HG03469 (cell line): ENCODE results near the gene PPP1R14B.
"Not testable (repeated sequence)": the region's sequence is repeated elsewhere in the genome, so short reads cannot be mapped to it uniquely, and the experiment has no call there.

Source experiments
- ATAC-seq: cut with Tn5 transposase; IDR thresholded peaks from one replicate; pipeline ENCODE4 v1.9.1; 2021; ENCODE audit warnings: mild to moderate bottlenecking, moderate library complexity, moderate number of reproducible peaks; ENCODE audit not compliant: unreplicated experiment

The PPP1R14B gene

DNA sequence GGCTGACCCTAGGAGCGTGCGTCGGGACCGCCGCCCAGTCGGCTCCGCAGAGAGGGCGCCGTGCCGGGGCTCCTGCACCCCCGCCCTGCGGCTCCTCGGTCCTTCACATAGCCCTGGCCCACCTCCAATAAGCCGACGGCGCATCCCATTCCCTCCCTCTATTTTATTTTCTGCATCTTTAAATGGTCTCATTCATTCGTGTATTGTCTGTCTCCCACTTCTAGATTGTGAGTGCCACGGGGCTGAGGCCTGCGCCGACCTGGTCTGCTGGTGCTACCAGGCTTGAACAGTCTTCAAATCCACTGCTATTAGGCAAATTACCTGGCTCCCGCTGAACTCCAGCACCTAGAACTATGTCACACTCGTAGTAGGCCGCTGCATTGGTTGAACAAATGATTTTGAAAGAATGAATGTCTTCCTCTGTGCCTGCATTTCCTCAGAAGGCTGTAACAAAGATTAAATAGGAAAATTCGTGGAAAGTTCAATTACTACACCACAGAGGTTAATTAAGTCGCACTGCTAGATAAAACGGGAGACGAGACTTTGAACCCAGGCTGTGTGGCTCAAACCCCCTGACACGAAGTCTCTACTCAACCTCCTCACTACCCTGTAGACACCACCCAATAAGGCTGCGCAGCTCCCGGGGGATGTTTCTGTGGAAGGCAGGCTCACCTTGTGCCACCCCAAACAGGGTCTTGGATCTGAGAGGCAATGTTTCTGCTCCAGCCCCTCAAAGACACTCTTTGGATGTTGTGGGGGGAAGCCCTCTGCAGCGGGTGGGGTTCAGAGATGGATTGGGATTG, 1.2 kb upstream of the PPP1R14B start:
- ATAC-seq = no peak

- not testable (repeated sequence) for ATAC-seq
Observed at GRCh38 chr11:64246621-64246870, 197 bp downstream of the PPP1R14B start.

DNA sequence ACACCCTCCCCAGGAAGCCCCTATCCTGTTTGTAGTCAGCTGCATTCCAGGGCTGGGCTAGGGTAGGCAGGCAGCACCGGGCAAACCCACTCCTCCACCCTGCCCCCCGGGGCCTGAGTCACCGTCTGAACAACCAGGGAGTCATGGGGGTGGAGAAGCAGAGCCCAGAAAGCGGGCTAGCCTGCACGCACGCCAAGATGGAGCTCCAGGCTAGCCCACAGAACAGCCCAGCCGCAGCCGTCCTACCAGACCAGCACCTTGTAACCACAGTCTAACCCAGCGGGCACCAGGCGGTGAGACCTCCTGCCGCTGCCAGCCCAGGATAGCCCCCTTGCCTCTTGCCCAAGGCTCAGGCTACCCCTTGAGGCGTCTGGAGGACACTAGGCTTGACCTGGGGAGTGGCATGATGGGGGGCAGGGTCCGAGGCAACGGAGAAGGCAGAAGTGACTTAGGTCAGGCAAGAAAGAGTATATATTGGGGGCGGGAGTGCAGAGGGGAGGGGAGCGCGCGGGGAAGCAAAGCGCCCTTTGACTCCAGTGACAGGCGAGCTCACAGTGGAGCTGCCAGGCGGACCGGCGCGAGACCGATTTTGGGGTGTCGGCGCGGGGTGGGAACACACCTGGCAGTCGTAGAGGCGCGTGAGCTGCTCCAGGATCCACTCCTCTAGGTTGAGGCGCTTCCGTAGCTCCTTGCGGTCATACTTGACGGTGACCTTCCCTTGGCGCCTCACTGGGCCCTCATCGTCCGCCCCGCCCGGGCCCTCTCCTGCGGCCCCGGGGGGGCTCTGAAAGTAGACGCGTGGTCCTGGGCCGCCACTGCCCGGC, 734 bp downstream of the PPP1R14B start:
- ATAC-seq = no peak

- ATAC-seq = no peak
Observed at GRCh38 chr11:64245401-64245796, 1.3 kb downstream of the PPP1R14B start.

- ATAC-seq = no peak
Observed at GRCh38 chr11:64244966-64245365, 1.8 kb downstream of the PPP1R14B start.

DNA sequence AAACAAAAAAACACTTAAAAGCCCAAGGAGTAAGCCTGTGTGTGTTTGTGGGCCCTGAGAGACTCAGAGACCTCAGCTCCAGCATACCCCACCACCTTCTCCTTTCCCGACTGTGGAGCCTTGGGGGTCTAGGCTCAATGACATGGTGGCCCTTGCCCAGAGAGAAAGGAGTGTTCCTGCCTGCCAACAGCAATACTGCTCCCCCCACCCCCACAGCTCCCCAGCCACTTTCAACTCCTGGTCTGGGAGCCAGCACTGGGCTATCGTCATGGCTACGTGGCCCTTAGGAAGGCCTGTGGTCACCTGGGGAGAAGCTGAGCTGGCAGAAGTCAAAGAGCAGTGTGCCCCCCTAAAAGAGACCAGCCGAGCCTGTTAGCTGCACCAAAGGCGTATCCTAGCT, 2.6 kb downstream of the PPP1R14B start:
- no peak for ATAC-seq

- ATAC-seq = no peak
Observed at GRCh38 chr11:64243236-64243854, 3.4 kb downstream of the PPP1R14B start.

DNA sequence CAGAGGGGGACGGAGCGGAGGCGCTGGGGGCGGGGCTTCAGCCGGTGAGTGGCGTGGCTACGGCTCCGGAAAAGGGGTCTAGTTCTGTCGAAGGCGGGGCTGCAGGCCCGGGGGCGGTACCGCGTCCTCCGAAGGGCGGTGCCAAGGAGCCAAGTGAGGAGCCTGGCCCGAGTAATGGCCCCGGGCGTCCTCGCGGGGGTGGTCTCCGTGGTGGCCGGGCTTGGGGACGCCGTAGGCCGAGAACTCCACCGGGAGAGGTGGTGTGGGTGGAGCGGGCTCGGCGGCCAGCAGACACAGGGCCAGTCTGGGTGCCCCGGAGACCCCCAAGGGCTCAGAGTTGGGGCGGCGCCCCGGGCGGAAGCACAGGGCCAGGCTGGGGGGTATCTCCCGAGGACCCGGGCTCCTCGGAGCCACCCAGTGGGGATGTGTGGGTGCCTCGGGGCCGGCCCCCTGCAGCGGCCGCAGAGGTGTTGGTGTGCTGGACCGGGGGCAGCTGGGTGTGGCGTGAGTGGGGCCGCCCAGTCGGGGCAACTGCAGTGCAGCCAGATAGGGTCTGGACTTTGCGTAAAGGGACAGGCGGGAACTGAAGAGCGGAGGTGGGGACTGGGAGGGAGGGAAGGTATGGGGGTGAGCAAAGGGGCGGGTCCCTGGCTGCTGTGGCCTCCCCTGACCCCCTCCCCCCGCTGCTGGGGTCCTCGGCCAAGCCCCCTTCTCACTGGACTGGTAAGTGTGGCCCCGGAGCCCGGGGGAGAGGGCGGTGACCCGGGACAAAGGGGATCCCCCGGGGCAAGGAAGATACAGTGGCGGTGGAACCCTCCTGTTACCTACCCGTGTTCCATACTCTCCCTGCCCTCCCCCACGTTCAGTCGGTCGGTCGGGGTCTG, 5.0 kb downstream of the PPP1R14B start:
- peak; percentile 10 for ATAC-seq

DNA sequence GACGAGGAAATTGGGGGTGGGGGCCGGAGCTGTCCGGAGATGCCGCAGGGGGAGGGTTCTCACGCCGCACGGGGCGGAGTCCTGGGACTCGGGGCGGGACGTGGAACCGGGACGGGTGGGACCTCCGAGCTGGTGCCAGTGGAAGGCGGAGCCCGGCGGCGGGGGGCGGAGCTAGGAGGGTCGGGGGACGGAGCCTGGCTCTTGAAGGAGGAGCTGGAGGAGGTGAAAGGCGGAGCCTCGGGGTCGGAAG, 5.6 kb downstream of the PPP1R14B start:
- ATAC-seq = peak; percentile 41

DNA sequence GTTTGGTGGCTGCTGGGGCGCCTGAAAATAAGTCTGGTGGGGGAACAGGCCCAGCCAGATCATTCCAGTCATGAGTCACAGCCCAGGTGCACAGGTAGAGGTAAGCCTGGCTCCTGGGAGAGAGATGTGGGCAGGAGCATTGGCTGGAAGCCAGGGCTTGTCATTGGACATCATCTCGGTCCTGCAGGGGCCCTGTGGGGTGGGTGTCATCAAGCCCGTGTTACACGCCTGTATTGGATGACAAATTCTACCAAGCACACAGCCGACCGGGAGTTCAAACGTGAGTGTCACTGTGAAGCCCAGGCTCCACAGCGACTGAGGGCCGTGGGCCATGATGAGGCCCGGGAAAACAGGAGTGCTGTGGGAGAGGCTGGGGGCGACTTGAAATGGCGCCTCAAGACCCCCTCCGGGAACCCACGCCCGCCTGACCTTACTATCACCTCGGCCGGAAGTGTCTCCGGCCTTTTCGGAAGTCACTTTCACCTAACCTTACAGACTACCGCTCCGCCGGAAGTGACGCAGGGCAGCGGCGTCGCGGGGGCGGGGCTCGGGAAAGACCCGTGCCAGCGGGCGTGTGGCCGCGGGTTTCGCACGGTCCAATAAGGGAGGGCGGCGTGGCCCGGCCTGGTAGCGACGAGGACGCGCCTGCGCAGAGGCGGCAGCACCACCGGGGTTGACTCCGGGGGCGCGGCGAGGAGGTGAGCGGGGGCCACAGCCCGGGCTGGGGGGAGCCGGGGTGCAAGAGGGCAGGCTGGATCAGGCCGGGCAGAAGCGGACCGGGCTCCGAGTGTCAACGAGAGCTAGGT, 6.1 kb downstream of the PPP1R14B start, which contains the start of gene FKBP2:
FKBP2 (plus strand) TSS at position 661 of the 806 bp plus-strand sequence. CDS start 1,293 bp downstream, outside the sequence.
- ATAC-seq = peak; percentile 38

- ATAC-seq = no peak
Observed at GRCh38 chr11:64239662-64240434, 6.9 kb downstream of the PPP1R14B start.

- ATAC-seq = no peak
Observed at GRCh38 chr11:64238999-64239398, 7.7 kb downstream of the PPP1R14B start.

DNA sequence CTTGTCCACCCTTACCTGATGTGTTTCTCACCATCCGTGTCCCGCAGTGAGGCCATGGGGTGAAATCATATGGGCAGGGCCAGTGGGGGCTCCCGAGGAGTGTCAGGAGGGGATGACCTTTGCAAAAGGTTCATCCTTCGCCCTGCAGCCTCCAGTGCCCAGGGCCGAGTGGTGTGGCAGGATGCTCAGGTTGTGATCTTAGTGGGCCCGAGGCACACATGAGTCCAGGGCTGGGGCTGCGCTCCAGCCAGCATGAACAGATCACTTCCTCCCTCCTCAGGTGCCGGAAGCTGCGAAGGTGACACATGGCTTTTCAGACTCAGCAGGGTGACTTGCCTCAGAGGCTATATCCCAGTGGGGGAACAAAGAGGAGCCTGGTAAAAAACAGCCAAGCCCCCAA, 8.7 kb downstream of the PPP1R14B start:
- ATAC-seq = no peak

GRCh38 chr11:64237484-64237951, 9.2 kb downstream of the PPP1R14B start:
- ATAC-seq = no peak

GRCh38 chr11:64235437-64236161, 11.1 kb downstream of the PPP1R14B start:
- no peak for ATAC-seq

- ATAC-seq = no peak
Observed at GRCh38 chr11:64234647-64235379, 11.9 kb downstream of the PPP1R14B start.

DNA sequence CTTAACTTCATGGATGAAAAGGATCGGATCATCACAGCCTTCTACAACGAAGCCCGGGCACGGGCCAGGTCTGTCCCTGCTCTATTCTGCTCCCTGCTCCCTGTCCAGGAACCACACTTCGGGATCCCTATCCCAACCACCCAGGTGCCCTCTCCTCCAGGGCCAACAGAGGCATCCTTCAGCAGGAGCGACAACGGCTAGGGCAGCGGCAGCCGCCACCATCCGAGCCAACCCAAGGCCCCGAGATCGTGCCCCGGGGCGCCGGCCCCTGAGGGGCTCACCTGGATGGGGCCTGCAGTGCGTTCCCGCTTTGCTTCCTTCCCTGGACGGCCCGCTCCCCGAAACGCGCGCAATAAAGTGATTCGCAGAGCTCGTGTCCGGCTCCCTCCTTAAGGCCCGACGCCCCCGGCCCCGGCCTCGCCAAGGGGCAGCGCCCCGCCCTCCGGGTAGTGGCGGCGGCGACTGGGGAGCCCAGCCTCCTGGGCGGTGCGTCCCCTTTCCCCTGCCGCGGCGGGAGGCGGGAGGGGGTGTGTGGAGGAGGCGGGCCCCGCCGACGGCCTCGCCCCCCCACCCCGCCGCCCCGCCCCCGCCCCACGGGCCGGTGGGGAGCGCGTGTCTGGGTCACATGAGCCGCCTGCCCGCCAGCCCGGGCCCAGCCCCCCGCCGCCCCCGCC, 12.7 kb downstream of the PPP1R14B start, which contains the start of gene VEGFB:
VEGFB (plus strand) TSS at position 672 of the 674 bp plus-strand sequence. CDS start 250 bp downstream, outside the sequence.
- ATAC-seq = no peak
